HL-60 (cell line): ENCODE measurements around the gene EPN2.

Source experiments
- CTCF ChIP-seq: IDR thresholded peaks from one replicate; pipeline ENCODE4 v1.5.1; 2011; ENCODE audit warnings: low read length, control low read depth, inconsistent platforms; ENCODE audit not compliant: insufficient read depth
- POLR2AphosphoS5 ChIP-seq: IDR thresholded peaks from 2 replicates; pipeline ENCODE4 v1.6.1; 2012; ENCODE audit warnings: low read depth
- REST ChIP-seq: IDR thresholded peaks from 2 replicates; pipeline ENCODE4 v1.6.1; 2012; ENCODE audit warnings: low read depth; ENCODE audit not compliant: insufficient replicate concordance
- SPI1 ChIP-seq: IDR thresholded peaks from 2 replicates; pipeline ENCODE4 v1.6.1; 2012; ENCODE audit warnings: low read depth, mild to moderate bottlenecking, borderline replicate concordance

GRCh38 chr17:19362277-19363113 is 125.3 kb downstream of the EPN2 start, which contains the start of gene B9D1:
- TF ChIP-seq CTCF (peak; percentile 25), SPI1 (no peak), REST (no peak), POLR2AphosphoS5 (no peak)
